NCI-H524 treated with DMSO at 0.1 percent for 48 hours (cell line): Measurements from ENCODE around the gene PAX9.
"Not testable (repeated sequence)": the region's sequence is repeated elsewhere in the genome, so short reads cannot be mapped to it uniquely, and the experiment has no call there.

ENCODE experiments used
- DNase-seq: peaks from one replicate; lab custom pipeline; 2025; lab: John Stamatoyannopoulos, UW

Gene PAX9

GRCh38 chr14:36672095-36672494 is 10.4 kb downstream of the PAX9 start:
- DNase-seq = no peak

GRCh38 chr14:36674659-36675058 is 13.0 kb downstream of the PAX9 start:
- DNase-seq = no peak

GRCh38 chr14:36675581-36675980 is 13.9 kb downstream of the PAX9 start:
- DNase-seq = no peak

GRCh38 chr14:36676236-36676635 is 14.6 kb downstream of the PAX9 start:
- no peak for DNase-seq

GRCh38 chr14:36682338-36682737 is 20.7 kb downstream of the PAX9 start:
- no peak for DNase-seq

GRCh38 chr14:36683083-36683724 is 21.5 kb downstream of the PAX9 start:
- no peak for DNase-seq

- DNase-seq = no peak
These were observed 23.3 kb downstream of the PAX9 start for GRCh38 chr14:36684946-36685345.

GRCh38 chr14:36690311-36691040 is 28.8 kb downstream of the PAX9 start:
- DNase-seq = no peak

GRCh38 chr14:36699420-36699819 is 37.8 kb downstream of the PAX9 start:
- DNase-seq = not testable (repeated sequence)

- no peak for DNase-seq
These were observed 39.0 kb downstream of the PAX9 start for GRCh38 chr14:36700651-36701050.

GRCh38 chr14:36701132-36701531 is 39.5 kb downstream of the PAX9 start:
- no peak for DNase-seq

GRCh38 chr14:36702474-36702873 is 40.8 kb downstream of the PAX9 start:
- DNase-seq = no peak

GRCh38 chr14:36707570-36707969 is 45.9 kb downstream of the PAX9 start:
- DNase-seq = no peak

GRCh38 chr14:36713960-36714703 is 52.5 kb downstream of the PAX9 start:
- no peak for DNase-seq

GRCh38 chr14:36716614-36717184 is 55.0 kb downstream of the PAX9 start:
- DNase-seq = no peak

- no peak for DNase-seq
These were observed 55.7 kb downstream of the PAX9 start for GRCh38 chr14:36717363-36717762.

- DNase-seq = no peak
These were observed 56.6 kb downstream of the PAX9 start for GRCh38 chr14:36718216-36718615.

- no peak for DNase-seq
These were observed 58.2 kb downstream of the PAX9 start for GRCh38 chr14:36719823-36720222.

- no peak for DNase-seq
These were observed 59.0 kb downstream of the PAX9 start for GRCh38 chr14:36720657-36721056.

- no peak for DNase-seq
These were observed 60.2 kb downstream of the PAX9 start for GRCh38 chr14:36721877-36722276.

- DNase-seq = no peak
These were observed 61.9 kb downstream of the PAX9 start for GRCh38 chr14:36723530-36723929.

GRCh38 chr14:36724162-36724561 is 62.5 kb downstream of the PAX9 start:
- DNase-seq = no peak

- DNase-seq = no peak
These were observed 64.5 kb downstream of the PAX9 start for GRCh38 chr14:36726128-36726527.
